Stimulated activated CD4-positive, alpha-beta T cell treated with anti-CD3 and anti-CD28 coated beads, Interleukin-2, amount 100 ng/mL, for 4 hours (primary cell): ENCODE measurements around the gene FAM120AOS.

Experiments
- DNase-seq: peaks from one replicate; pipeline ENCODE4 v3.0.0-alpha.2; 2020; ENCODE audit warnings: low read depth

The FAM120AOS gene

GRCh38 chr9:93437996-93438395 lies 15.4 kb downstream of the FAM120AOS start:
- DNase-seq: no peak

GRCh38 chr9:93436655-93437407 lies 16.6 kb downstream of the FAM120AOS start:
- DNase-seq: no peak

GRCh38 chr9:93436218-93436617 lies 17.2 kb downstream of the FAM120AOS start:
- no peak for DNase-seq

- DNase-seq: no peak
These were observed 18.0 kb downstream of the FAM120AOS start for GRCh38 chr9:93435386-93435785.

GRCh38 chr9:93434056-93434455 lies 19.3 kb downstream of the FAM120AOS start:
- DNase-seq: no peak

- DNase-seq: no peak
These were observed 20.4 kb downstream of the FAM120AOS start for GRCh38 chr9:93432964-93433363.

GRCh38 chr9:93431539-93432105 lies 21.8 kb downstream of the FAM120AOS start:
- no peak for DNase-seq

GRCh38 chr9:93427655-93428379 lies 25.6 kb downstream of the FAM120AOS start:
- no peak for DNase-seq

- DNase-seq: no peak
These were observed 30.3 kb downstream of the FAM120AOS start for GRCh38 chr9:93422977-93423616.

- no peak for DNase-seq
These were observed 34.4 kb downstream of the FAM120AOS start for GRCh38 chr9:93419023-93419422.

- no peak for DNase-seq
These were observed 35.8 kb downstream of the FAM120AOS start for GRCh38 chr9:93417538-93417937.

GRCh38 chr9:93416530-93417235 lies 36.7 kb downstream of the FAM120AOS start:
- no peak for DNase-seq

- no peak for DNase-seq
These were observed 38.1 kb downstream of the FAM120AOS start for GRCh38 chr9:93415176-93415690.

- DNase-seq: no peak
These were observed 39.9 kb downstream of the FAM120AOS start for GRCh38 chr9:93413530-93413929.

GRCh38 chr9:93406371-93406770 lies 47.0 kb downstream of the FAM120AOS start:
- no peak for DNase-seq

GRCh38 chr9:93398471-93398870 lies 54.9 kb downstream of the FAM120AOS start:
- DNase-seq: no peak

- no peak for DNase-seq
These were observed 55.6 kb downstream of the FAM120AOS start for GRCh38 chr9:93397661-93398373.
